Stimulated activated CD8-positive, alpha-beta memory T cell treated with anti-CD3 and anti-CD28 coated beads, Interleukin-4, amount 100 ng/mL, for 48 hours (primary cell): Measurements from ENCODE around the gene HOXC10.
A peak's percentile ranks its signal among the peaks of the same experiment; 100 is the strongest.

Experiments
- DNase-seq: peaks from one replicate; pipeline ENCODE4 v3.0.0-alpha.2; 2020

Gene HOXC10

GRCh38 chr12:54004063-54004840 lies 19.3 kb downstream of the HOXC10 start:
- DNase-seq, result no peak

DNA sequence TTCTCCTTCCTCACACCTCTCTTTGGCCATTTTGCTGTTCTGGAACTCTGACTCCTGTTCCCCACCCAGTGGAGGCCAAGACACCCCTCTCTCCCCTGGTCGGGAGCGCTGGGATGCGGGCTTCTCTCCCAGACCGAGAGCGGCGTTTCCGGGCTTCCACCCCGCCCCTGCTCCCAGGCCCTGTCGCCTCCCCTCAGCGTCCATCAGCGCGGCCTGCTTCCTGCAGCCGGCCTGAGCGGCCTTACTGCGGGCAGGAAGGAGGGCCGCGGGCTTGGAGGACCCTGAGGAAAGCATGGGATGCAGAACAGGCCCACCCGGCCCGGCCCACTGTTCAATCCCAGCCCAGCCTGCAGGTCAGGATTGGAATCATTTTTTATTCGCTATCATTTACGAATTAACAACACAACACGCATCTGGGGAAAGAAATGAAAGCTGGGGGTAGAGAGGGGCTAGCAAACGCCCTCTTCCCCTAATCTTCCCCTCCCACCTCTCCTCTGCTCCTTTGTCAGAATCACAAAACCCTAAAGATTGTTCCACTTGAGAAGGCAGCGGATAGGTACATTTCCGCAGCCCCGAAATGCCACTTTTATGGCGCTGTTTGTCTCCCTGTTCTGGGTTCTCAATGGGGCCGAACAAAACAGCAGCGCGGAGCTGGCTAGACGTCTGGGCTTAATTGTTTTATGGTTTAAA lies 20.0 kb downstream of the HOXC10 start:
- DNase-seq, result no peak

DNA sequence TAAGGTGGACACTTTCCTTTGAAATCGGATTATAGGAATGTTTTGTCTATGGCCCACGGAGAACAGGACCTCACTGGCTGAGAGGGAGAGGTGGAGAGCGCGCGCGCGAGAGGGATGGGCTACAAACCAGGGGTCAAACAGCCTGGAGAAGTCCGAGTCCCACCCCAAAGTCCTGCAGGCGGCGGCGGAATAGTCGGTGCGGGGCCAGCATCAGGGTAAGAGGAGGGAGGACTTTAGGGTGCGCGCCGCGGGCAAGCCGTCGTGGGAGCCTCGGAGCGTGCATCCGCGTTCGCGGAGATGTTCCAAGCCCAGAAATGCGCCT lies 20.5 kb downstream of the HOXC10 start:
- no peak for DNase-seq

DNA sequence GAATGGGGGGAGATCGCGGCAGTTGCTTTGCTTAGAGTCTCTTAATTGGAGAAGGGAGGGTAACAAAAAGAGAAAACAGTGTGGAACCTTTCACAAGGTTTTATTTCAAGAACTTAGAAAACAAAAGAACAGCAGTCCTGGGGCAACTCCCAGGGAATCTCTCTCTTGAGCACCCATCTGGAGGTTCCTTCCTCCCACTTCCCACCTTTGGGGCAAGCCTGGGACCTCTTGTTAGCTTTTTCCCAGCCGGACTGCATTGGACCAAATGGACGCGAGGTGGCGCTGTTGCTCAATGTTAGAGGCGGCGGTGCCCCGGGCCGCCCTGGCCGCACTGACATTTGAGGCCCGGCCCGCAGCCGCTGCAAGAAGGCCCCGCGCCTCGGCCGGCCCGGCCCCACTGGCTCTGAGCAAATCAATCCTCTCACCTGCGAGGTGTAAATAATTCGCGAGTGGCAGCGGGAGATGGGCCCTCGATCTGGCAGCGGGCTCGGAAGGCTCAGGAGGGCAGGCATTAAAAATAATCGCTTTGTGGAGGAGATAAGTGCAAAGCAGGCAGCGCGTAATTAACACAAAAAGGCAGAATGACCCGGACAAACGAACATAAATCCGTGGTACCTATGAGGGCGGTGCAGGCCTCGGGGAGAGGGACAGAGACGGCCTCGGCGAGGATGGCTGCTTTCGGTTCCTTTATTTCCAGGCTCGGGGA lies 21.1 kb downstream of the HOXC10 start:
- DNase-seq, result peak; percentile 94

DNA sequence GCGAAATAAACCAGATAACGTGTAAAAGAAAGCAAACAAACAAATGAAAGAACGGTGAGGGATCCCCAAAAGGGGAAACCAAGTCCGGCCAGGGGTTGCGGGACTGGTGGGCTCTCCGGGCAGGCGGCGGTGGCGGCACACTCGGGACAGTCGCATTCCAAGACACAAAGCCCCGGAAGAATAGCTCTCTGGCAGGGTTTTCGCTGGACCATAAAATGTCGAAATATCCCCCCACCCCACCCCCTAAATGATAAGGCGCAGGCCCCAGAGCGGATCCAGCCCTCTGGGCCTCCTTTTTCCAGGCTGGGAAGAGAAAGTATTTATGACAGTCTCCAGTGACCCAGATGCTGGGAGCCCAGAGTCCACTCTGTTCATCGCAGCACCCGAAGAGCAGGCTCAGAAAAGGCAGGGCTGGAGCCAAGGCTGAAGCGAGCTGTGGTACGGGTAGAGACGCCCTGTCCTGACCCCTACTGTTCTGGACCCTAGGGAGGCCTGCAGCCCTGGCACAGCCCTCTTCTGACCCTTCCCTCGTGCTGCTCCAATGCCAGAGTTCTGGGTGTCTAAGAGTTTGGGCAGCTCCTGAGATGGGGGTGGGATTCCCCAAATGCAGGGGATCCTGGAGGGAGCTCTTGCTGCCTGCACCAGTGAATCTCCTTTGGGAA lies 21.7 kb downstream of the HOXC10 start:
- DNase-seq, result no peak

GRCh38 chr12:54007538-54008259 lies 22.8 kb downstream of the HOXC10 start:
- DNase-seq, result no peak

DNA sequence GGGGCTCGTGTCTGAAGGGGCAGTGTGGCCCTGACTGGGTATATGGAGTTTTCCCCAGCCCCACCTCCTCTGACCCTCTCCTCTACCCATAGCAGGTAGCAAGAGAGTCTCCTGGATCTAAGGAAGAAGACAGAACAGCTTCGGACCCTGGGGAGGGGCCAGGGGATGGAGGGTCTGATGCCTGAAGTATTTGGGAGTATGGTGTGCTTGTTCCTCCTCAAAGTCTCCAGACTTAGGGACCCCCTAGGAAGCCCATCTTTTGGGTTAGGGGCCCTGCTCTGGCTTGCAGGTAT lies 23.3 kb downstream of the HOXC10 start:
- DNase-seq, result no peak

DNA sequence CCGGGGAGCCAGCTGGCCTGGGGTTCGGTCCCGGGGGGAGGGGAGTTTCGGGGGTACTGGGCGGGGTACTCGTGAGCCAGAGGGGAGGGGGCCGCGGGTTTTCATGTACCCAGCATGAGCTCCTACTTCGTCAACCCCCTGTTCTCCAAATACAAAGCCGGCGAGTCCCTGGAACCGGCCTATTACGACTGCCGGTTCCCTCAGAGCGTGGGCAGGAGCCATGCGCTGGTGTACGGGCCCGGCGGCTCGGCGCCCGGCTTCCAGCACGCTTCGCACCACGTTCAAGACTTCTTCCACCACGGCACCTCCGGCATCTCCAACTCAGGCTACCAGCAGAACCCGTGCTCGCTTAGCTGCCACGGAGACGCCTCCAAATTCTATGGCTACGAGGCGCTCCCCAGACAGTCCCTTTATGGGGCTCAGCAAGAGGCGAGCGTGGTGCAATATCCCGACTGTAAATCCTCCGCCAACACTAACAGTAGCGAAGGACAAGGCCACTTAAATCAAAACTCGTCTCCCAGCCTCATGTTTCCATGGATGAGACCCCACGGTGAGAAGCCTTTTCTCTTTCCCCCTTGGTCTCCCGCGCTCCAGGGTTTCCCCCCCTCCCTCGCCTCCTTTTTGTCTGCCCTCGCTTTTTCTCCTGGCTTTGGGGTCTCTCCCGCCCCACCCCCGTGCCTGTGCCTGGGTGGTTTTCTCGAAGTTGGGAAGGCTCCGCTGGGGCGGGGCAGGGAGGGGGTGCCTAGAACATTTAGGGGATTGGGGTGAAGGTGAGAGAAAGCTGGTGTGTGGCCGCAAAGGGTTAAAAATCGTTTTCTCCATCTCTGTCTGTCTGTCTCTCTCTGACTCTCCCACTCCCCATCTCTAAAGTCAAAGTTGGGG lies 24.5 kb downstream of the HOXC10 start:
- no peak for DNase-seq

- DNase-seq, result no peak
These were observed 25.4 kb downstream of the HOXC10 start for GRCh38 chr12:54010053-54010971.

- DNase-seq, result no peak
These were observed 26.2 kb downstream of the HOXC10 start for GRCh38 chr12:54010972-54011664.

DNA sequence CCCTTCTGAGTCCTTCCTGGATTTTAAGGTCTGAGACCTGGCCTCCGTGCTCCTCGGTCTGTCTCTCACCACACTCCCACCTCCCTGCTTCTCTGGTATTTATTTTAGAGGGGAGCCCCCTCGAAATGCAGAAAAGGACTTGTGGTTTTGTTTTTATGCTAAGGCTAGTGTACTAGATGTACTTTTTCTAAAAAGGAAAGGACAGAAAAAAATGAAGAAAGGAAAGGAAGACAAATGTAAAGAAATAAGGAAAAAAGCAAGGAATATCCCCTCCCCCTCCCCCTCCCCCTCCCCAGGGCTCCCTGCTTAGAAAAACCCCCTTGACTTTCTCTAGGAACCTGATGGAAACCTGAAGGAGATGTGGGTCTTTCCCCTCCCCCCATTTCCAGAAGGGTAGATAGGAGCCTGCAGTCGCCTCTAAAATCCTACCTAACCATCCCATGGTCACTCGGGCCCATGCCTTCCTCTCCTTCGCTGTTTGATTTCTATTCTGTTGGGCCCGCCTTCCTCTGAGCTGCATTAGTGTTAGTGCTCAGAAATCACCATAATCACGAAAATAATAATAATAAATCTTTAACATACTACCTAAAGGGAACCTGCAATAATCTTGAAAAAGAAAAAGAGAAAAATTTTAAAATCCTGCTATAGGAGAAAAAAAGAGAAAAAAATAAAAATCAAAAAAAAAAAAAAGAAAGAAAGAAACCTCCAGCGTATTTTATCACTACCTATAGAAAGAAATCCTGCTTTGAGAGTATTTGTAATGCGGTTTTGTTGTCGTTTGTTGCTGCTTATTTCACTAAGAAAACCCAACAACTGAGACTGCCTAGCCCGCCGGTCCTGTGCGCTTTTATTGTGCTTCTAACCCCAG lies 27.0 kb downstream of the HOXC10 start:
- DNase-seq, result no peak

DNA sequence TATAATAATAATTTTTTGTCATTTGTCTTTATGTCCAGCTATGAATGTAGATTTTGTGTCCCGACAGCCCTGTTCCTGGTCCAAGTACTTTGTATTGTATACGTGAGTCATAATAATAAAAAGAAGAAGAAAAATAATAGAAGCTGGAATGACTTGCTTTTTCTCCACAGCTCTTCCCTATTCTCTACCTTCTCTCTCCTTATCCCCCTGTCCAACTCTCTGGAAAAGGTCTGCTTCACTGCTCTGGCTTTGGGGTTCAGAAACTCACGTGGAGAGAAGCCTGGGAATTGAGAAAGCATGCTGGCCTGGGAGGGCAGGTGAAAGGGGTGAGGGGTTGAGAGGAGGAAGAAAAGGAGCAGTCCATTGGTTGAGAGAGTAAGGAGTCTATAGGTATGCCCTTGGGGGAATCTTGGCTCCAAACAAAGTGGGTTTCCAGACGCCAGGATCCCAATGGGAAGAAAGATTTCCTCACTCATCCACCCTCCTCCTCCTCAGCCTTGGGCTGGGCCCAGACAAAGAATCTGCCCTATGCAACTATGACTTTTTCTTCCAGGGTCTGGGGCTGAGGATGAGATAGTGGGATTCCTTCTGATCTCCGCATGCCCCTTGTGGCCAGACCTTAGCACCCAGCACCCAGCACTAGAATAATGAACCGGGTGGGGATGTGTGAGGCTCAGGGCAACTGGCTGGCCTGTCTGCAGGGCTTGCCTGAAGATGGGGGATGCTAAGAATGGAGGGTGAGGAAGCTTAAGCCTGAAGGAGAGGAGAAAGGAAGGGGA lies 27.9 kb downstream of the HOXC10 start:
- no peak for DNase-seq

DNA sequence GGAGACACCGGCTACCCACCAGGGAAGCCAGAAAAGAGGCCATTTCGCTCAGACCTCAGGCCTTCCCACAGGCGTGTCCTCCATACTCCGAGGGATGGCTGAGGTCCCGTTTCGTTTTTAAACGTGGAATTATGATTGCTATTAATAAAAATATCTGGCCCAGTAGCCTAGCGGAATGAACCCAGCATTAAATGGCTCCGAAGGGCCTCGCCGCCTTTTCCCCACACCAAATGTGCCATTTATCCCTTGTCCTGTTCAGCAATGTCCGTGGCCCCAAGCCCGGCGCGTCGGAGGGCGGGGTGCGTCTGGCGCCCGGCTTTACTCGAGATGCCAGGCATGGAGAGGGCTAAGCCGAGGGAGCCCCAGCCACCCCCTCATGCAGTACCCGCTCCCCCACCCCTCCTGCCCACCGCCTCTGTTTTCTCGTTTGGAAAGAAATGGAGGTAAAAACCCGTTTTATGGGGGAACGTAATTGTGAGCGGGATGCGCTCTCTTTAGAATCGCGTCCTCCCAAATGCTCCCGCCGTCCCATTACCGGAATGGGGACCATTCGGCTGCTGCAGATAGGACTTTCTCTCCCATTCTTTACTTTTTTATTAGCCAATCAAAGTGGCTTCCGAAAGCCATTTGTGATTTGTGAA lies 29.6 kb downstream of the HOXC10 start:
- no peak for DNase-seq

DNA sequence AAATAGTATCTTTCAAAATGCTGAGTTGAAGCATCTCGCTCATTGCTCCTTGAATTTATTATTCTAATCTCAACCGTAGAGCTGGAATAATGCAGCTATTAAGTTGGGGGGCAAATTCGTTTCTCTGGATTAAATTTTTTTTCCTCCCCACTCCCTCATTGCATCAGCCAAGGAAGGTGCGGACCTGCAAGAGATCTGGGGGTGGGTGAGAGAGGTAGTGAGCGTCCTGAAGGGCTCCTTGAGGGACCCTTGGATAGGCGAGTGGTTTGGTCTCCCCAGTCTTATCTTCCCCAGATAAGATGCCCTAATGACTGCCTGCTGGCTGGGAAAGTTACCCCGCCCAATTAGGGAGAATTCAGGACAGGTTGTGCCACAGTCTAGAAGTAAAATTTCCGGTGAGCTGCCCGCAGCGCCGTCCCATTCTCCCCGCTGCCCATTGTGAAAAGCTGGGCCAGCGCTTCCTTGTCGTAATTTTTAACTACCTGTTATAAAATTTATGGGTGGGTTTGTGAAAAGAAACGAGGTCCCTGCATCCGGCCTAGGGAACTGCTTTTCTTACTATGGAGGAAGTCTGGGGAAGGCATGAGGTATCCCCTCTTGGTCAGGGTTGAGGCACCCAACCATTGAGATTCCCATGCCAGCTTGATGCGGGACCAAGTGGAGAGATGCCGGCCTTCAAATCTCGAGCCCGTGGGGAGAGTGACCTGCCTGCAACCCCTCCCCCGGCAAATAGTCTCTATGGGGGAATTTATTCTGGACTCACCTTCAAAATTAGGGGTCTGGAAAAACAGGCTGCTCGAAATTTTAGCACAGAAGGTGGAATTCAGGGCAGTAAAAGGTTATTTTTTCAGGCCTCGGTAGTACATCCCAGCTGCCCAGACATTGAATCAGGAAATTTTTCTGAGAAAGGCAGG lies 30.3 kb downstream of the HOXC10 start:
- DNase-seq, result no peak

DNA sequence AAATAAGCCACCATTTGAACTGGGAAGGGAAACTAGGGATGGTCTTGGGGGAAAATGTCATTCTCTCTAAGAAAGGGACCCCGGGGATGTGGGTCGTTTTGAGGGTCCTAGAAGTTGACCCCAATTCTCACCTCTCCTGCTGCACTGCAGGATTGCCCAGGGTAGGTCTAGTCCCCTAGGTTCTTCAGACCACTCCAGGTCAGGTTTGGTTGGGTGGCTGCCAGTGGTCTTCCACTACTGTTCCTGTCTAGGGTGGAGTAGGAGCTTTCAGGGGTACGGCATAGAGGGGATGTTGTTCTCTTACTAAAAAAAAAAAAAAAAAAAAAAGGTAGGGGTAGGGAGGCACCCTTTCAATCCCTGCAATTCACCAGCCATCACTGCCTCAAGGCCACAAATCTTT lies 31.1 kb downstream of the HOXC10 start:
- DNase-seq, result no peak

DNA sequence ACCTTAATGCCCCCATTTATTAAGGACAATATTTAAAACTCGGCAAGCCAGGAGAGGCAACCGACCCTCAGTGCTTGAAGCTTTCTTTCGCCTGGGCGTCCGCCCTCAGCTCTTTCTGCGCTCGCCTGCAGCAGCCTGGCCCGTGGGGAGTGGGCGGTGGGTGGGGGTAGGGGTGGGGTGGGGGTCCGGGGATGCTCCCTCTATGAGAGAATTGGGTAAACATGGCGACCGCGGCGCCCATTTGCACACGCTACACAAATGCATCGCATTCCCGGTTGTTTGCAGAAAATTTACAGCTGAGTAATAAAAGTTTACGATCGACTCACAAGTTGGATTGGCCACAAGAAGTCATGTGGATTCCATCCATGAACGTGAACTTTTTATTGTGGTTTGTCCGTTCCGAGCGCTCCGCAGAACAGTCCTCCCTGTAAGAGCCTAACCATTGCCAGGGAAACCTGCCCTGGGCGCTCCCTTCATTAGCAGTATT lies 31.6 kb downstream of the HOXC10 start:
- no peak for DNase-seq
